ENCODE results near the gene NMT1. TPM values are rescaled to one million over a fixed set of nuclear protein-coding genes. Genes with fewer than 3 reads are reported as not detected.

NMT1 gene
- total RNA-seq, 2 experiments from 2014 or later = 156 to 169 TPM

DNA sequence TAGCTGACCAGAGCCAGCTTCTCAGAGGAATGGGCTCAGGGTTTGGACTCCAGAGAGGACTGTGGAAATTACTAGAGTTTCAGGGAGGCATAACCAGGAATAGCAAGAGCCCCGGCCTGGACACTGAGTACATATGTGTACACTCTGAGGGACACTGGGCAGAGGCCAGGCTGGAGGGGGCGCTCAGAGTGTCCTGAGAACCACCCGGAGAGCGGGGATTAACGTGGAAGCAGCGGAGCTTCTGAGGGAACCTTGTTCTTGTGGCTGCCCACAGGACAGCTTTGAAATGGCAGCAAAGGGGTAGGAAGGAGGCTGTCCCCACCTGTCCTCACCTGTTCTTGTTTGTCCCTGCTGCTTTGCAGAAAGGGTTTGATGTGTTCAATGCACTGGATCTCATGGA is 43.4 kb downstream of the NMT1 start:
- H3K27ac Mint-ChIP-seq = no peak overlapping the region
- CTCF ChIA-PET = interaction anchor here (0.8 to 2.1 kb wide), 2 partner anchors 31 to 184 kb away, joined by 3 to 8 read pairs; partner anchors contain the start of gene ACBD4
- intact Hi-C loops (cut with micrococcal nuclease) = no loop called here
- H3K4me3 Mint-ChIP-seq = no peak overlapping the region
- no peak for ATAC-seq
- TF ChIP-seq, protein P1, sequence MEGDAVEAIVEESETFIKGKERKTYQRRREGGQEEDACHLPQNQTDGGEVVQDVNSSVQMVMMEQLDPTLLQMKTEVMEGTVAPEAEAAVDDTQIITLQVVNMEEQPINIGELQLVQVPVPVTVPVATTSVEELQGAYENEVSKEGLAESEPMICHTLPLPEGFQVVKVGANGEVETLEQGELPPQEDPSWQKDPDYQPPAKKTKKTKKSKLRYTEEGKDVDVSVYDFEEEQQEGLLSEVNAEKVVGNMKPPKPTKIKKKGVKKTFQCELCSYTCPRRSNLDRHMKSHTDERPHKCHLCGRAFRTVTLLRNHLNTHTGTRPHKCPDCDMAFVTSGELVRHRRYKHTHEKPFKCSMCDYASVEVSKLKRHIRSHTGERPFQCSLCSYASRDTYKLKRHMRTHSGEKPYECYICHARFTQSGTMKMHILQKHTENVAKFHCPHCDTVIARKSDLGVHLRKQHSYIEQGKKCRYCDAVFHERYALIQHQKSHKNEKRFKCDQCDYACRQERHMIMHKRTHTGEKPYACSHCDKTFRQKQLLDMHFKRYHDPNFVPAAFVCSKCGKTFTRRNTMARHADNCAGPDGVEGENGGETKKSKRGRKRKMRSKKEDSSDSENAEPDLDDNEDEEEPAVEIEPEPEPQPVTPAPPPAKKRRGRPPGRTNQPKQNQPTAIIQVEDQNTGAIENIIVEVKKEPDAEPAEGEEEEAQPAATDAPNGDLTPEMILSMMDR (IDR thresholded peaks at IDR 0.05) = no peak
- no peak for DNase-seq
- H3K9me3 Mint-ChIP-seq = no peaks in the 10 kb centered on the region
- POLR2A ChIA-PET = interaction anchor here (1.3 kb wide), 1 partner anchor 12 kb away, joined by 4 read pairs; no protein-coding TSS in a partner anchor
- H3K27me3 Mint-ChIP-seq = no peaks in the 10 kb centered on the region
- H3K36me3 Mint-ChIP-seq (ENCODE audit: low read depth) = peaks cover 36% of the 10 kb centered on the region
- H3K4me1 Mint-ChIP-seq (ENCODE audit: low read depth) = no peaks in the 10 kb centered on the region

GRCh38 chr17:45104907-45105624 is 43.9 kb downstream of the NMT1 start:
- no peak overlapping the region for H3K4me3 Mint-ChIP-seq
- ATAC-seq (no peak), DNase-seq (no peak)
- POLR2A ChIA-PET = interaction anchor here (1.3 kb wide), 1 partner anchor 11 kb away, joined by 4 read pairs; no protein-coding TSS in a partner anchor
- intact Hi-C loops (cut with micrococcal nuclease) = no loop called here
- TF ChIP-seq, protein P1 (IDR thresholded peaks at IDR 0.05) = no peak
- peaks cover 35% of the 10 kb centered on the region for H3K36me3 Mint-ChIP-seq (ENCODE audit: low read depth)
- H3K9me3 Mint-ChIP-seq = no peaks in the 10 kb centered on the region
- H3K27me3 Mint-ChIP-seq = no peaks in the 10 kb centered on the region
- H3K4me1 Mint-ChIP-seq (ENCODE audit: low read depth) = no peaks in the 10 kb centered on the region
- CTCF ChIA-PET = interaction anchor here (1.0 to 2.1 kb wide), 2 partner anchors 9 to 30 kb away, joined by 3 to 8 read pairs; partner anchors contain the start of gene ACBD4
- H3K27ac Mint-ChIP-seq = no peak overlapping the region

DNA sequence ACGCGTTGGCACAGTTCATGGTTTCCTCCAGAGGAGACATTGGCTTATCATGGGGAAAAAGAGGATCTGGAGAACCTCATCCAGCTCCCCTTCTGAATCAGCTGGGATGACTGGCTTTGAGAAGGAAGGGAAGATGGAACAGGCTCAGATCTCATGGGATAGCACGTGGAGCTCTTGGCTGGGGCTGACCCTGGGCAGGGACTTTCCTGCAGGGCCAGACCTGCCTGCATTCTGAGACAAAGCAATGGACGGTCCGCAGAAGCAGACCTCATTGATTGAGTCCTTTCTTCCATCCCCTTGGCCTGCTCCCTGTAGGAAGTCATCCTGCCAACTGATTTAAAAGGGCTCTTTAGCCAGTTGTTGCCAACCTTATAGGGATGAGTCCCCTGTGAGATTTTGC is 45.0 kb downstream of the NMT1 start:
- ChIA-PET CTCF (interaction anchor here (1.0 kb wide), 1 partner anchor 10 kb away, joined by 3 read pairs; no protein-coding TSS in a partner anchor), POLR2A (no interaction called here)
- Mint-ChIP-seq H3K4me1 (ENCODE audit: low read depth) (no peaks in the 10 kb centered on the region), H3K27me3 (no peaks in the 10 kb centered on the region), H3K27ac (peak overlapping the region; percentile 20), H3K9me3 (no peaks in the 10 kb centered on the region), H3K36me3 (ENCODE audit: low read depth) (peaks cover 35% of the 10 kb centered on the region), H3K4me3 (no peak overlapping the region)
- intact Hi-C loops (cut with micrococcal nuclease) = no loop called here
- no peak for ATAC-seq
- TF ChIP-seq, protein P1 (IDR thresholded peaks at IDR 0.05) = no peak
- no peak for DNase-seq

DNA sequence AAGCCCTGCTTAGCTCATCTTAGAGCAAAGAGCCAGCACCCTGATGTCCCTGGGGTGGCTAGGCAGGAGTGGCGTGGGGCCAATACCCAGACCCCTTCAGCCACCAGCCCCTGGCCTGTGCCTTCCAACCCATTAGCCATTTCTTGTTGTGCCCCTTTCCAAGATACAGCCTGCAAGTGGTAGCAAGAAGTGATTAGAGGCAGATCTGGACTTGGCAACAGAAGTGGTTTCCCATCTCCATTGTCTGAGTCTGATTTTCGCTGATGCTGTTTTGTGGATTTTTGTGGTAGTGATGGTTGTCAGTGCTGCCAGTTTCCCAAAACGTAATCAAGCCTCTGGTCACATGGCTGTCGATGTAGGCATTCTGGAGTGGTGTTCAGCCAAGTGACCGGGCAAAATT is 45.5 kb downstream of the NMT1 start:
- DNase-seq (no peak), ATAC-seq (no peak)
- no peak overlapping the region for H3K27ac Mint-ChIP-seq
- no peaks in the 10 kb centered on the region for H3K9me3 Mint-ChIP-seq
- intact Hi-C loops (cut with micrococcal nuclease) = no loop called here
- no peak overlapping the region for H3K4me3 Mint-ChIP-seq
- CTCF ChIA-PET = no interaction called here
- peaks cover 34% of the 10 kb centered on the region for H3K36me3 Mint-ChIP-seq (ENCODE audit: low read depth)
- POLR2A ChIA-PET = no interaction called here
- no peaks in the 10 kb centered on the region for H3K27me3 Mint-ChIP-seq
- no peaks in the 10 kb centered on the region for H3K4me1 Mint-ChIP-seq (ENCODE audit: low read depth)
- TF ChIP-seq, protein P1 (IDR thresholded peaks at IDR 0.05) = no peak

DNA sequence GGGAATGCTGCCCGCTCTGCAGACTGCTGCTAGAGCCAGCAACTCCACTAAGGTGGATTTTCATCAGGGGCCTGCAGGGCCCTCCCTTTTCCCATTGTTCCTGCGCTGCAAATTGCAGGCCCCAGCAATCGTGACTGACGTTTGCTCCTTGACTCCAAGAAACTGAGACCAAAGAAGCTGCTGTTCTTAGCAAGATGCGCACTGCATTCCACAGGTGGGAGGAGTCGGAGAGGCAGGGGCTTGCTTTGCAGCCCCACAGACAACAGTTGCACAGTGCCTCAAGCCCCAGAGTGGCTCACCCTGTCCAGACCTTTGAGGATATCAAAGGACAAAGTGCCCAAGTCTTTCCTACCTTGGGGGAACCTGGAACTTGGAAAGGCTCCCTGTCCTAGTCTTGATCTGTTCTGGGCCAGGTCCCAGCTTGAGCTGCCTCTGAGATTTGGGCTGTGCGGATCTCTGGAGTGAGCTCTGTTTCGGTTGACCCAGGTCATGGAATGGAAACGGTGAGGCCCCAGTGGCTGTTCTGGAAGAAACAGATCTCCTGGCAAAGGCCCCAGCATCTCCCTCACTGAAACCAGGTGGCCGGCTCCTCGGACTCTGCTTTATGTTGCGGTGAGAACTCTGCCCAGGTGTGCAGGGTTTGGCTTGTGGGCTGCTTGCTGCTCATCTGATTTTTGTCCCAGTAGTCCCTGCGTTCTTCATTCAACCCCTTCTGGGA is 46.3 kb downstream of the NMT1 start:
- Mint-ChIP-seq H3K27me3 (no peaks in the 10 kb centered on the region), H3K36me3 (ENCODE audit: low read depth) (peaks cover 26% of the 10 kb centered on the region), H3K4me3 (no peak overlapping the region), H3K27ac (no peak overlapping the region), H3K4me1 (ENCODE audit: low read depth) (no peaks in the 10 kb centered on the region), H3K9me3 (no peaks in the 10 kb centered on the region)
- TF ChIP-seq, protein P1 (IDR thresholded peaks at IDR 0.05) = no peak
- DNase-seq (no peak), ATAC-seq (no peak)
- intact Hi-C loops (cut with micrococcal nuclease) = no loop called here
- ChIA-PET CTCF (interaction anchor here (1.8 kb wide), 1 partner anchor 8 kb away, joined by 7 read pairs; no protein-coding TSS in a partner anchor), POLR2A (interaction anchor here (0.5 kb wide), 1 partner anchor 53 kb away, joined by 3 read pairs; no protein-coding TSS in a partner anchor)

Data from activated CD8-positive, alpha-beta T cell treated with anti-CD3 and anti-CD28 coated beads for 36 hours (primary cell).